ENCODE data around the gene GALNT9.
"Not testable (repeated sequence)": the region's sequence is repeated elsewhere in the genome, so short reads cannot be mapped to it uniquely, and the experiment has no call there.

Gene GALNT9

DNA sequence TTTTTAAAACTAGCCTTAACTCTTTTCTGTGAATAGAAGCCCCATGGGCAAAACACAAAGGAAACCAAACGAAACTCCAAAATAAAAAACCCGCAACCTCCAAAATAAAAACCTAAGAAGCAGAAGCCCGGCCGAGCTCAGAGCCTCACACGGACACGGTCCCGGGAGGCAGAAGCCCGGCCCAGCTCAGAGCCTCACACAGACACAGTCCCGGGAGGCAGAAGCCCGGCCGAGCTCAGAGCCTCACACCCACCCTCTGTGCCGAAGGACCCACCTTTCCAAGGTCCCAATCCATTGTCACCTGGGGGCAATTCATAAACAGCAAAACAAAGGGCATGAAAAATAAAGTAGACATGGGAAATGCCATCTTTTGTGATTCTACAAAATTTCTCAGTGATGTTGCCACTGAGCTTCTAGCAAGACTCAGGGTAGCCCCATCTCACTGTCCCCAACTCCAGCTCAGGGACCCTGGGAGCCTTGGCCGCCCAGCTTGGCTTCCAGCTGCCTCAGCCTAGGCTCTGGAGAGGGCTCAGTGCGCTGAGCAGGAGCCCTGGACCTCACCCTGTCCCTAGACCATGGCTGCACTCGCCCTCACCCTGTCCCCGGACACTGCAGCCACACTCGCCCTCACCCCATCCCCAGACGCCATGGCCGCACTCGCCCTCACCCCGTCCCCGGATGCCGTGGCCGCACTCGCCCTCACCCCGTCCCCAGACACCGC, 82.2 kb downstream of the GALNT9 start:
- no peak for DNase-seq

DNA sequence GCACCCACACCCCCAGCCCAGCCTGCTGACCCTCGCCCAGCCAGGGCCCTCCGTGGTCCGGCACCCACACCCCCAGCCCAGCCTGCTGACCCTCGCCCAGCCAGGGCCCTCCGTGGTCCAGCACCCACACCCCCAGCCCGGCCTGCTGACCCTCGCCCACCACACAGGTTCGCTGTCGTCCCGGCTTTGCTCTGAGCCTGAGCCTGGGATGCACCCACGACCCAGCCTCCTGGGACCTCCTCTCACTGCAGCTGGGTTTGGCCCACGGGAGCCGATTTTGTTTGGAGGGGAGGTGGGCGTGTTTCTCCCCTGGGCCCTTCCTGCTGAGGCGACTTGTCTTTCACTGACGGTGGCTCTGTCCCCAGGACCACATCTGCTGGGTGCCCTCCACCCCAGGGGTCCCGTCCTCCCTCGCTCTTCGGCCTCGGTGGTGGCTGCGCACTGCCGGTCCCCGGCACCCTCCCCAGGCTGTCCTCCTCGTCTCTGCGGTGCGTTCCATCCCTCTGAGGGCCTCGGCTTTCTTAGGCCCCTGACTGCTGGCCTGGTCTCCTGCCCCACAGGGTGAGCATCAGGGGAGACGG, 83.8 kb downstream of the GALNT9 start:
- DNase-seq: no peak

DNA sequence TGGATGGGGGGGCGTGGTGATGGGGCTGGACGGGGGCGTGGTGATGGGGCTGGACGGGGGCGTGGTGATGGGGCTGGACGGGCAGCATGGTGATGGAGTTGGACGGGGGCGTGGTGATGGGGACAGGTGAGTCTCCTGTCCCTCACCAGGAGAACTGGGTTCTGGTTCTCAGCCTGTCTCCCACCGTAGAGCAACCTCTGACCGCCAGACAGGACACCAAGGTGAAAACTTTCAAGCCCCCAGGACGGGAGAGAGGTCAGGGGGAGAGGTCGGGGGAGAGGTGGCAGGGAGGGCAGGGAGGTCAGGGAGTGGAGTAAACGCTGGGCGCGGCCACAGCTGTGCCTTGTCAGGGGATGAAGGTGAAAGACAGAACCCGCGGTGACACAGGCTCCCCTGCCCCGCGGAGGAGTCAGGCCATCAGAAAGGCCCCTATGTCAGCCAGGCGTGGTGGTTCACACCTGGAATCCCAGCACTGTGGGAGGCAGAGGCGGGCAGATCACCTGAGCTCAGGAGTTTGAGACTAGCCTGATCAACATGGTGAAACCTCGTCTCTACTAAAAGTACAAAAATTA, 84.6 kb downstream of the GALNT9 start:
- DNase-seq: no peak

DNA sequence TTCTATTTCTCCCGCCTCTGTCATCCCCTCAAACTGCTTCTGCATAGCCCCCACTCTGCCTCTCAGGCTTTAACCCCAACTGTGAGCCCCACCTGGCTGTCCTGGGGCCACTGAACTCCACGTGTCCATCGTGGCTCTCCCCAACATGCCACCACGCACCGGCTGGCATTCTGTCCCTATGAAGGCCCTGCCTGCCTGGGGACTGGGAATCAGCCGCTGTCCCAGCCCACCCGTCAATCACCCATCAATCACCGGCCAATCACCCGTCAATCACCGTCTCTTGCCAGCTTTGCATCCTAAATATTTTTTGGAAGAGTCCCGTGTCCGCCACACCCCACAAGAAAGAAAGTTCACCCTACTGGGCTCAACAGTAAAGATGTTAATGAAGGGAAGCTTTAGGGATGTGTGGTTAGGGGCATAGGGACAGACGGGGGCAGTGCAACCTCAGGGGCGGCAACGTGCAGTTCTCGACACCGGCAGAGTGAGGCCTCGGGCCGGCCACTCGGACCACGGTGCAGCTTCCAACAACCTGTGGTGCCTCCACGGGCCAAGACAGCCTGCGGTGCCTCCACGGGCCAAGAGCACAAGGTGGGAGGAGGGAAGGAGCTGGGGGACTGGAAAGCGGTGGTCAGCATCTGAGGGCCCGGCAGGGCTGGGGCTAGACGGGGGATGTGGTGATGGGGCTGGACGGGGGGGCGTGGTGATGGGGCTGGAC, 85.6 kb downstream of the GALNT9 start:
- no peak for DNase-seq

DNA sequence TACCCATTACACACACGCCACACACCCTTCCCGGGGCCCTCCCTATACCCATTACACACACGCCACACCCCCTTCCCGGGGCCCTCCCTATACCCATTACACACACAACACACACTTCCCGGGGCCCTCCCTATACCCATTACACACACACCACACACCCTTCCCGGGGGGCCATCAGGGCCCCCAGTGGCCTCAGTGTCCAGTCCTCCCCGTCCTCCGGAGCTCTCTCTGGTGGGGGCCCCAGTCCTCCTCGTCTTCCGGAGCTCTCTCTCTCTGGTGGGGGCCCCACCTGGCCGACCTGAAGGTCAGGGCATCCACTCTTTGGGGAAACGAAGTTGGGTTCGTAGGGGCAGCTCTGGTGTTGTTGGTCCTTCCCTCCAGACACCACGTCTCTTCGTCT, 86.2 kb downstream of the GALNT9 start:
- not testable (repeated sequence) for DNase-seq

DNA sequence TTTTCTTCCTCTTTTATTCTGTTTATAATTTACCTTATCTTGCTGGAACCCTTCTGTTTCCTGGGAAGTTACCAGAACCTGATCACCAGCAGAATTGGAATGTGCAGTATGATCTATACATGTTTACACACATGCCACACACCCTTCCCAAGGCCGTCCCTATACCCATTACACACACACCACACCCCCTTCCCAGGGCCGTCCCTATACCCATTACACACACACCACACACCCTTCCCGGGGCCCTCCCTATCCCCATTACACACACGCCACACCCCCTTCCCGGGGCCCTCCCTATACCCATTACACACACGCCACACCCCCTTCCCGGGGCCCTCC, 88.8 kb downstream of the GALNT9 start:
- DNase-seq: not testable (repeated sequence)

DNA sequence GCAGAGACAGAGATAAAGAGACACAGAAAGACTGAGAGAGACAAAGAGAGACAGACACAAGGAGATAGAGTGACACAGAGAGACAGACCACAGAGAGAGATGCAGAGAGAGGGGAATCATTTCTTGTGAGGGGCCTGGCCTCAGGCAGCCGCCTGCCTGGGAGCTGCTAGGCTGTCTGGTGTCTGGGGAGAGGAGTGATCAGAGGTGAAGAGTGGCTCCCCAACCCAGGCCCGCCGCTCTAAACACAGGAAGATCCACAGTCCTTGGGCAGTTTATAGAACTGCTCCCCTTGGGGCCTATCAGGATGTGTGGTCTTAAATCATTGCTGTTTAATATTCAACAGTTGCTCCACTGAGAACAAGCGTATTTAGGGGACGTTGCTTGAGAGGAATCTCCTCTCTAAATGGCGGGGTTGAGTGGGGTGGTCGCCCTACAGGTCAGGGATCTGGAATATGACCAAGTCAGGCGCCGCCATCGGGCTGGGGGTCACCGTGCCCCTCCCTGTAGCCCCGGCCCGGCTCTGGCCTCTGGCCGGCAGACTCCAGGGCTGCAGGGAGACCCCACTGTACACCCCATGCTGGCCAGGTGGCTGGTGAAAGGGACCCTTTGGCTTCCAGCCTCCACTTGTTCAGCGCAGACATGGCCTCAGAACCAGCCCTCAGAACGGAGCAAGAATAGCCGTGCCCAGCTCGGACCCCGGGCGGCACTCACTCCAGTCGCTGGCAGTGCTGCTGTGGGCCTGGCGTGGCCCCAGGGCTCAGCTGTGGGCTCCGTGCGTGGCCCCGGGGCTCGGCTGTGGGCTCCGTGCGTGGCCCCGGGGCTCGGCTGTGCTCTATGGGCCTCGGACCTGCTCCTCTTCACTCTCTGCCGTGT, 89.4 kb downstream of the GALNT9 start:
- no peak for DNase-seq

DNA sequence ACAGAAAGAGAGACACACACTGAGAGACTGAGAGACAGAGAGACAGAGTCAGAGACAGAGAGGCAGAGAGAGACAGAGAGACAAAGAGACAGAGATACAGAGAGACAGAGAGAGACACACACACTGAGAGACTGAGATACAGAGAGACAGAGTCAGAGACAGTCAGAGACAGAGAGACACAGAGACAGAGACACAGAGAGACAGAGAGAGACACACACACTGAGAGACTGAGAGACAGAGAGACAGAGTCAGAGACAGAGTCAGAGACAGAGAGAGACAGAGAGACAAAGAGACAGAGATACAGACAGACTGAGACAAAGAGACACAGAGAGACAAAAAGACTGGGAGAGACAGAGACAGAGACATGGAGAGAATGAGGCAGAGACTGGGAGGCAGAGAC, 90.0 kb downstream of the GALNT9 start:
- no peak for DNase-seq

DNA sequence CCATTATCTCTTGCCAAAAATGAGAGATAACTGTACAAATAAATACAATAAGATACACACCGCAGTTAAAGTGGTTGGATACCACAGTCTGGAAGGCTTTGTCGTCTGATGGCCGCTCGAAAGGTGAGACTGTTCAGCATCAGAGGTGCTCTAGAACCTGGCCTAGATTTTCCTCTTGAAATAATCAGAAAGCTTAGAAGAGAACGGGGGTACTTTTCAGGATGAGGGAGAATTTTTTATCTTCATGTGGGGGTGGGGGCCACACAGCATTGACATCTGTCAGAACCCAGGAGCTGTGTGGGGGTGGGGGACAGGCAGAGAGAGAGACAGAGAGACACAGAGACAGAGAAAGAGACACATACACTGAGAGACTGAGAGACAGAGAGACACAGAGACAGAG, 90.5 kb downstream of the GALNT9 start:
- no peak for DNase-seq

DNA sequence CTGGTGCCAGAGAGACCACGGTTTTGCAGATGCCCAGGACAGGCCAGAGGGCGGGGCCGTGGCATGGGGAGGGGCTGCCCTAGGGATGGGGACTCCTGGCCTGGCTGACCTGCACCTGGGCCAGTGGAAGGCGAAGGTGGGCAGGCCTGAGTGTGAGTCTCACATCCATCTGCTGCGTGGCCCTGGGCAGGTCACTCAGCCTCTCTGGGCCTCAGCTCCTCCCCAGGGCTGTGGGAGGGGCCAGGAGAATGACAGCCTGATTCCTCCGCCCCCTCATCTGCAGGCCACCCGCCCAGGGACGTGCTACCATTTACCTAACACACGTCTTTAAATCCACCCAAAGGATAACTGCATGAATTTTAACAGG, 90.9 kb downstream of the GALNT9 start:
- no peak for DNase-seq

DNA sequence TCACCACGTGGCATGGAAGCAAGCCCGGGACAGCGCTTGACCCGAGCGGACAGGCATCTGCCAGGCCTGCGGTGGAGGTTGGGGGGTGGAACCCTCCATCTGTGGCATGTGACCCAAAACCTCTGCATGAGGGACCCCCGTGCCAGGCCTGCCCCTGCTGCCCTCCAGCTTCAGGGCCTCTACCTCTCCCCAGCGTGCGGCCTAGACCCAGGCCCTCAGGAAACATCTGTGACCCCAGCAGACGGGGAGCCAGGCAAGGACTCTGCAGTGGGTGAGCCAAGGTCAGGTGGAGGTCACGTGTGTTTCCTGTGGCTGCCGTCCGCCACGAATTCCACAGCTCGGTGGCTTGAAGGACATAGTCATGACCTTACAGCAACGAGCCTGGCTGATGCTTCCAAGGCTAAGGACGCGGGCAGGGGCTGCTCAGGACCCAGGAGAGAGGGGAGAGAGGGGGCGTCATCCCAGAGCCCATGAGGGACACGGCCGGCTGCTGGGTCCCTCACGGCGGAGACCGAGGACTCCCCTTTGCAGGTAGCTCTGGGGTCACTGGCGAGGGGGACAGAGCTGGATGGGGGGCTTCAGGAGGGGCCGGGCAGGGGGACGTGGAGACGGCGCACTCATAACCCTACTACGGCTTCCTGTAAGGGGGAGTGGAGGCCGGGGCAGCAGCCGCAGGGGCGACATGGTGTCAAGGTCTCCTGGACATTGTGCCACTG, 91.5 kb downstream of the GALNT9 start:
- DNase-seq: no peak

DNA sequence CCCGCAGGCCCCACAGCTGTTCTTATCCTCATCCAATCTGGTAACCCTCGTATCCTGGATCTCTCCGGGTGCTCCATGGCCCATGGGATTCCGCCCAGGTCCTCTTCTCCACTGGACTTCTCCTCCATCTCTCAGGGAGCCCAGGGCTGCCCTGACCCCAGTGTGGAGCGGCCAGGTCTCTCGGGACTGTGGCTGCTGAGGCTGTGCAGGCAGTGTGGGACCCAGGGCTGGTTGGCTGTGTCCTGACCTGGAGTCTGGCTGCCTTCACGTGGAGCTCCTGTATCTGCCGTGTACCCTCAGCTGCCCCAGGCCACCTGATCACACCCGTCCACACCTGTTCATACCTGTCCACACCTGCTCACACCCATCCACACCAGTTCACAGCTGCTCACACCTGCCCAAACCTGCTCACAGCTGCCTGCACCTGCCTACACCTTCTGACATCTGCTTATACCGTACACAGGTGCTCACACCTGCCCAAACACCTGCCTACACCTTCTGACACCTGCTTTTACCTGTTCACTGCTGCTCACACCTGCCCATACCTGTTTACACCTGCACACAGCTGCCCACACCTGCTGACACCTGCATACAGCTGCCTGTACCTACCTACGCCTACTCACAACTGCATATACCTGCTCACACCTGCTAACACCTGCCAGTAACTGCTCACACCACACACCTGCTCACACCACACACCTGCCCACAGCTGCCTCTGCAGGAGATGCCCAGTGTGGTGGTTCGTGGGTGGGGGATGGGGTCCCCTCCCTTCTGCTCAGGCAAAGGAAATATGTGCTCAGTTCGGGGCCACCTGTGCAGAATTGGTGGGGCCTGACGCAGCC, 92.2 kb downstream of the GALNT9 start:
- DNase-seq: no peak

DNA sequence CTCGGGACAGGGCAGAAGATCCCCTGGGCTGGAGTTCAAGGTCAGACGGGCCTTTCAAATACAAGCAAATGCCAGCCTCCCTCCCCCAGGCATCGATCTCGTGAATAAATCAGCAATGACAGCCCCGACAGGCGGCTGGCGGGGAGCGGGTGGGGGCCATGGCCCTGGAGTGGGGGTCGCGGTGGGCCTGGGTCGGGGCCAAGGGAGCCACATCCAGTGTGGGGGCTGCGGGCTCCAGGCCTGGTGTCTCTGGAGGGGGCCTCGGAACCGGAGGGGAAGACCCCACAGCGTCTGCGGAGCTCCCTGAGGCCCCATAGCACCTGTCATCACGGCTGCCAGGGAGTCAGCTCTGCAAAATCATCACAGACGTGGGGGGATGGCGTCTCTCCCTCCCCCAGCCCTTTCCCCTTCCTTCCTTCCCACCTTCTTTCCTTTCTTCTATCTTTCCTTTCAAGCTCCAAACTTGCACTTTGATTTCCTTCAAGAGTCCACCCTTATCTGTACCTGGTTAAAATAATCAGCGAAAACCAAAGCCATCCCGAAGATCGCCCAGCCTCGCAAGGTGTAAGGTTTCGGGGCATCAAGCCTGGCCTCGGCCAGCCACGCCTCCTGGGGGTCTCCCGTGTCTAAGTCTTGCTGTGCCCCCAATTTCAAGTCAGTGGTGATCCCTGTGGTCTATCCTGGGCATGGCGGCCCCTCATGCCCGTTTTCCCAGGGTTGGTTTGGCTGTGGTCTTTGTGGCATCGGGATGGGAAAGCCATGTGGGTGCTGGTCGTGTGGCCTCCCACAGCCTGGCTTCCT, 93.1 kb downstream of the GALNT9 start:
- no peak for DNase-seq

DNA sequence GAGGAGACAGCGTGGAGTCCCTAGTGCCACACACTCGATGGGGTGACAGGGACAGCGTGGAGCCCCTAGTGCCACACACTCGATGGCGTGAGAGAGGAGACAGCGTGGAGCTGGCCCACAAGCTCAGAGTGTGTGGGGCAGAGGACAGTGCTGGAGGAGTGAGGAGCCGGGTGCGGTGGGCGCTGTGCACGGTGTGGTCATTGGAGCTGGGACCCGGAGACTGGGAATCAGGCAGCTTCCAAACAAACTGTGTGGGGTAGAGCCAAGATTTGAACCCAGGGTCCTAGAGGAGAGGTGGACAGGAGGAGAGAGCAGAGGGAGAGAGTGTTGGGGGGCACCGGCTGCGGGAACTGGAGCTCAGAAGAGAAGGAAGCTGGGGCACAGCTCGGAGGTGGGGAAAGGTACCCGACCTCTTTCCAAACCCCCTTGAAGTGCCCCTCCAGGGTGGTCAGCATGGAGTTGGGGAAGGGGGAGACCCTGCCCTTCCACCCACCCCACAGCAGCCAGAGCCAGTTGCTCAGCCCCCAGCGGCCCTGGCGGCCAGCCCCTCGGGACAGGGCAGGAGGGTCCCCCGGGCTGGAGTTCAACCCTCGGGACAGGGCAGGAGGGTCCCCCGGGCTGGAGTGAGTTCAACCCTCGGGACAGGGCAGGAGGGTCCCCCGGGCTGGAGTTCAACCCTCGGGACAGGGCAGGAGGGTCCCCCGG, 94.1 kb downstream of the GALNT9 start:
- DNase-seq: no peak

DNA sequence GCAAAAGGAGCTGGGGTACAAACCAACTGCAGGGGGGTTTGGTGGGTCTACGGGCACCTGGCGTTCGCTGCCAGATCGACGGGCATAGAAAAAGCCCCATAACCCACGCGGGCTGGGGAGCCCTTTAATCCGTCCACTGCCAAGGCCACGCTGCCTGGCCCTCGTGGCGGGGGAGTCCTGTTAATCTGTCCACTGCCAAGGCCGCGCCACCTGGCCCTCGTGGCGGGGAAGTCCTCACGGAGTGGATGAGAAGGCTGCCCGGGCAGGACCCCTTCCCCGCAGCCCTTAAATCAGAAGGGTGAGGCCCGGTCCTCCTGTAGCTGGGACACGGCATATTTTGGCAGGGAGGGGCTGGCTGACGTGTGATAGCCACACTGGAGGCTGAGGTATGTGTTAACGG, 99.0 kb downstream of the GALNT9 start:
- DNase-seq: no peak

DNA sequence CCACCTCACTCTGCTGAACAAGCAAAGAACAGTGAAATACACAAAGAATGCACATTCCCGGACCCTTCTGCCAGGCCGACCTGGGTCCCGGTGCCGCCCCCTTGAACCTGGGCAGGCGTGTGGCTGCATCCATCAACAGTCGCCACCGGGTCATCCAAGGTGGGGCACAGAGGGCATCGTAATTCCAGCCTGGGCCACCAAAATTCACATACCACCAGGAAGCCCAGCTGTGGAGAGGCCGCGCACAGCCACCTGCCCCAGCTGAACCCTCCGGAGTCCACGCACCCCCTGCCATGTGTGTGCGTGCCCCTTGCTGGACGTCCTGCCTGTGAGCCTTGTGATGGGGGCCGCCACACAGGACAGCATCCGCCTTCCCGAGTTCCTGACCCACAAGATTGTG, 99.5 kb downstream of the GALNT9 start:
- DNase-seq: no peak

DNA sequence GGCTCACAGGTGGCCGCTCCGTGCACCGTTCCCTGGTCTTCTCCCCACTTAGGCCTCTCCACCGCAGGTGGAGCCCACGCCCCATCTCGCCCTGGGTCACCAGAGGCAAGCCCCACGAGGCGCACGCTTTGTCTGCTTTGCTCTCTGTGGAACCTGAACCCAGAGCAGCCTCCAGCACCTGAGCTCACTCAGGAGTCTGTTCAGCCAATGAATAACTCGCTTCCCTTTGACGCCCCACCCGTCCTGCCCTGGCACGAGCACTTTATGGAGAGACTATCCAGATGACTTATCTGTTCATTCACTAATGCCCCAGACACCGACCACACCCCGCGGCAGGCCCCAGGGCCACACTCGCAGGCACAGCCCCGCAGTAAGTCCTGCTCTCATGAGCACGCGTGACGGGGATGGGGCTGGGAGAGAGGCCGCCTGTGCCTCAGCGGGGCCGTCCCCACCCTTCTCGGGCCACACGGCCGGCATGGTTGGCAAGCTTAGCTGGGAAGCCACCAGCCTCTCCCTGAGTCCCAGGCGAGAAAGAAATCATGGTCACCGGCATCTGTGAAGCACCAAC, 100.1 kb downstream of the GALNT9 start:
- no peak for DNase-seq

DNA sequence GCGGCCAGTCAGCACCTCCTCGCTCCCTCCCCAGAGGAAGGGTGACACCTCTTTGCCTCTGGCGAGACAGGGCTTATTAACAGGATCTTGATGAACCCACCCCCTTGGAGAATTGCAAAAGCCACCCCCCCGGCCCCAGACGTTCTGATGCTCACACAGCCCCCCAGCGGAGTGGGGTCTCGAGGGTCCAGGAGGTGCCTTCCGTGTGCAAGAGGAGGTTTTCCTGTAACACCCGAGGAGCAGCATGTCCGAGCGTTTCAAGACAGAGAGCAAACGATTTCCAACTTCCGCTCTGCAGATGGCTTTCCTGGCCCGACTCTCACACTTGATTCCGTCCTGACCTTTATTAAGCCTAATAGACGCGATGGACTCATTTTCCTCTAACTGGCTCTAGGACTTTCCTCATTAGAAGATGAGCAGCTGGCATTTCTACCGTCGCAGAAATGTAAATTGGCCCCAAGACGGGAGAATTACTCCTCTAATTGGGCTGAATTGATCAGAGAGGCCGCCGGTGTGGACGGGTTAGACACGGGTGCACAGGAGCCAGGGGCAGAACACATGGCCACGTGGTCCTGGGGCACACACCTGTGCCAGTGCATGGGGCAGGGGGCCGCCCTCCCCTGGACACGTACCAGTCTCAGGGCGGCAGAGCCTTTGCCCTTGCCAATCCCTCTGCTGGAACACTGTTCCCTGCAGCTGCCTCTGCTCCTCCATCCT, 100.8 kb downstream of the GALNT9 start:
- no peak for DNase-seq

Data from NCI-H446 treated with DMSO at 0.1 percent for 48 hours (cell line).